HG03097 (cell line): ENCODE results near the gene C2orf92.
"Not testable (repeated sequence)": the region's sequence is repeated elsewhere in the genome, so short reads cannot be mapped to it uniquely, and the experiment has no call there.

Experiments
- ATAC-seq: cut with Tn5 transposase; IDR thresholded peaks from one replicate; pipeline ENCODE4 v1.9.1; 2021; ENCODE audit not compliant: unreplicated experiment, low FRiP score

Gene C2orf92

GRCh38 chr2:97659256-97660043 lies 10.1 kb upstream of the C2orf92 start:
- no peak for ATAC-seq

GRCh38 chr2:97660044-97660774 lies 9.3 kb upstream of the C2orf92 start:
- no peak for ATAC-seq

DNA sequence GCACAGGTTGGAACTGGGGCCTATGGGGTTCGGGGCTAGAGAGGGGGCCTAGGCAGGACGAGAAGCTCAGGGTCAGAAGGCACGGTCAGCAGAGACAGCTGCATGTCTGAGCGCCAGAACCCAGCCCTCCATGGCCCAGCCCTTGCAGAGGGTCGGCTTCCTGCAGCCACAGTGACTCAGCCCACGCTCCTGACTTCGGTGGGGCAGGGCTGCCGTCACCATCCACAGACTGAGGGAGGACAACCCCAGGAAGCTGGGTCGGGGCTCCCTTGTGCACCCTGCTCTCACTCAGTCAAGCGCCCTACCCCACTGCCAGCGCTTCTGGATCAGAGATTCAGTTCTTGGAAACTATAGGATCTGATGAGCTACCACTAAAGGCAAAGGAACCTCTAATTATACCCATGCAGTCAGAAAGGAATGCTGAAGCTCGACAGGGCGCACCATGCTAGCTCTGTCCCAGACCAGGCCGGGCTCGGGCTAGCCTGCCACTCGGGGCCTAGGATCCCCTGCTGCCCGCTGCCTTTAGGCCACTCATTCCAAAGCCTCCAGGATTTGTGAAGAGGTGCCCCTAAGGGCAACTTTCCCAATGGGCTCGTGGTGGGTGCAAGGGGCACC lies 8.6 kb upstream of the C2orf92 start:
- no peak for ATAC-seq

DNA sequence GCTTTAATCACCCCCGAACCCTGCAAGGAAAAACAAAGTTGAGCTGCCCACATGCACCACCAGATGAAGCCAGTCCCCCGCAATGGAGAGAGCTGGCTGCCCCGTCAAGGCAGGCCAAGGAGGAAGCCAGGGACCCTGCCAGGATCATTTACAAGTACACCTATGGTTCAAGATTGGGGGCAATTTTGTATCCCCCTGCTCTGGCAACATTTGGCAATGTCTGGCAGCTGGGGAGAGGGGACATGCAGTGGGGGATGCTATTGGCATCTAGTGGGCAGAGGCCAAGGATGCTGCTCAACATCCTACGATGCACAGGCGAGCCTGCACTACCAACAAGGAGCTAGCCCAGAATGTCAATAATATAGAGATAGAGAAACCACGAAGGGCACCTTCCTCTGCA lies 7.6 kb upstream of the C2orf92 start:
- no peak for ATAC-seq

DNA sequence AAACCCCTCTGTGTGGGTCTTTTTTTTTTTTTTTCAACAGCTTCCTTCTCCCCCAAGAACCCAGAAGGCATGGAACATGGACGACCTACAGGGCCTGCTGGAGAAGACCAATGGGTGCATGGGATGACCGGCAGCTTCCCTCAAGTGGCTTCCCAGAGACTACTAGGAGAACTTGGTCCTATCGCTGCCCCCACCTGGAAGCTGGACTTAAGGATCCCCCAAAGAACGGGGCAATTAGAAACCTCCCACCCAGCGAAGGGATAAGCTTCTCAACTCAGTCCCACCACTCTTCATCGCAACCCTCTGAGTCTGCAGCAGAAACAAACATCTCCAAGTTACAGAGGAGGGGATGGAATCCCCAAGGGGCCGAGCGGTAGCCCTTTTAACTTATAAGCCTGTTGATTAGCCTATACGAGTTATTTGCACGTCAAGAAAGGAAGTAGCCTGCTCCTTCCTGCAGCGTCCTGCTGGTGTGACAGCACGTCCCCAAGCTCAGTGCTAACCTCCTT lies 7.1 kb upstream of the C2orf92 start:
- no peak for ATAC-seq

- peak; percentile 38 for ATAC-seq
Observed at GRCh38 chr2:97662895-97663625, 6.5 kb upstream of the C2orf92 start.

DNA sequence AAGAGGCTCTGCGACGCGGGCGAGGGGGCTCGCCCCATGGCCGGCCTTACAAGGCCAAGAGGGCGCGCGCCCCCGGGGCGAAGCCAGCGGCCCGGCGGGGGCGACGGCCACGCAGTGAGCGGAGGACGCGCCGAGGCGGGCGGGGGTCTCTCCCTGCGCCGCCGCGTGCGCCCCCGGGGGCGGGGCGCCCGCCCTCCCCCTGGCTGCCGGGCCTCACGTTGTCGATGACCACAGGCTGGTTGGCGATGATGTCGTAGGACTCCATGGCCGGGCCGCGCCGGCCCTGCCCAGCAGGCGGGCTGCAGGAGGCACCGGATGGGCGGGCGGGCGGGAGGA lies 5.9 kb upstream of the C2orf92 start:
- ATAC-seq, result no peak

- ATAC-seq, result peak; percentile 75
Observed at GRCh38 chr2:97663962-97664635, 5.4 kb upstream of the C2orf92 start, which contains the start of gene ACTR1B. TSS of gene ACTR1B (minus strand) at chr2:97664044. CDS start at chr2:97663890, 154 bp downstream.

GRCh38 chr2:97664636-97664970 lies 4.9 kb upstream of the C2orf92 start:
- no peak for ATAC-seq

DNA sequence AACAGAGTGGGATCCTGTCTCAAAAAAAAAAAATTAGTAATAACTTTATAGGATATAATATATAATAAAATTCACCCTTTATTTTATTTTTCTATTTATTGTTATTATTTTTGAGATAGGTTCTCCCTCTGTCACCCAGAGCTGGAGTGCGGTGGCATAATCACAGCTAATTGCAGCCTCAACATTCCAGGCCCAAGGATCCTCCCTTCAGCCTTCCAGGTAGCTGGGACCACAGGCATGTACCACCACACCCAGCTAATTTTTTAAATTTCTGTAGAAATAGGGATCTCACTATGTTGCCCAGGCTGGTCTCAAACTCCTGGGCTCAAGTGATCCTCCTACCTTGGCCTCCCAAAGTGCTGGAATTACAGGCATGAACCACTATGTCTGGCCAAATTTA lies 958 bp downstream of the C2orf92 start:
- no peak for ATAC-seq

GRCh38 chr2:97671526-97671925 lies 2.0 kb downstream of the C2orf92 start:
- ATAC-seq, result no peak

GRCh38 chr2:97672606-97673140 lies 3.2 kb downstream of the C2orf92 start:
- ATAC-seq, result not testable (repeated sequence)

DNA sequence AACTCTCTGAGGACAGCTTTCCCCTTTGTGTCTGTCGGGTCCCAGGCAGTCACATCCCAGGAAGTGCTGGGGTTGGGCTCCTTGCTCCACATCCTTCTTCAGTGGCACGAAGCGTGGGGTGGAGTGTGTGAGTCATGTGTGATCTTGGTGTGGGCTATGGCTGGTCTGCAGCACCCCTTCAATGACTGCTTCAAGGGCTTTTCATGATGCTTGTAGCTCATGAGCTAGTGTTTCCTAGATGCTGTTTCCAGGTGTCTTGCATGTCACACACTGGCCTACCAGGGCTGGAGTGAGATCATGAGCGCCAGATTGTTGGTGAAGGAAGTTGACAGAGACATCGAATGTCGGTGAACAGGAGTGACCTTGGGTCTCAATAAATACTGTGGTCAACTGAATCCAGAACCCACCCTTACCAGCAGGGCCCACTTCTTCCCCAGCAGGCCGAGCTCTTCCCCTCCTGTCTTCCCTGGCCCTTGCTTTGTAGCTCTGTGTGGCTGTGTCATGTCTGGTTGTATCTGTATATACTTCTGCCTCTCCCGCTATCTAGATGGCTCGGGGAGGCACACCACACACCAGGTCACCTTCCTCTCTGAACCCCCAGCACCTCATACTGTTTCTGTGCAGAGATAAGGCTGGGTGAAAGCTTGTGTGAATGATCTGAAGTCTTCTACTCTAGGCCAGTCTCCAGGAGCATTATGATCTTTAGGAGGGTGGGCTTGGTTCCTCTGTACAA lies 3.8 kb downstream of the C2orf92 start:
- ATAC-seq, result no peak

GRCh38 chr2:97673915-97674283 lies 4.4 kb downstream of the C2orf92 start:
- no peak for ATAC-seq

DNA sequence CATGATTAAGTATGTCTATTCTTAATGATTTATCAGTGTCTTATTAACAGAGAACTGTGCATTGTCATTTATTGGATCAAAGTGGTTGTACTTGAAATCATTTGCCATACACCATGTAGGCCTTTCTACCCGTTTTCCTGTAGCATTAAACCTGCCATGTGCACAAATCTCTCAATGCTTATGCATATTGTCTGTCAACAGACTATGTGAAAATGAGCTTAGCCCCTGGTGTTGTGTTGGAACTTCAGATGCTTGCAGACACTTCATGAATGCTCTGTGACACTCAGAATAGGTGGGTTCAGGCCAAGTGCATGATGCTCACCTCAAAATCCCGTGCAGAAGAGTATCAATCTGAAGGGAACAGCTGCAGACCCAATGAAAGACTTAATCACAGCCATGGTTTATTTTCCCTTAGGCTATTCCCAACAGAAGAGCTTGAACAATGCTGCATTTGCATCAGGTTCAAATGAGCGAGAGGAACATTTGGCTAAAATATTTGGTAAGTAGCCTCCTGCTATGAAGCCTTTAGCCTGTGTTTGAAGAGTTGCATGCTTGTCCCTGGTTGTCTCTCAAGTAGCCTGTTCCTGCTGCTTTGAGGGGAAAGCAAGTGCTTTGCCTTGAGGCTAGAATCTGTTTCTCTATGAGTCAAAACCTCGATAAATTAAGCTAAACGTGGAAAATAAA lies 6.1 kb downstream of the C2orf92 start:
- no peak for ATAC-seq

- ATAC-seq, result no peak
Observed at GRCh38 chr2:97676620-97677019, 7.1 kb downstream of the C2orf92 start.

DNA sequence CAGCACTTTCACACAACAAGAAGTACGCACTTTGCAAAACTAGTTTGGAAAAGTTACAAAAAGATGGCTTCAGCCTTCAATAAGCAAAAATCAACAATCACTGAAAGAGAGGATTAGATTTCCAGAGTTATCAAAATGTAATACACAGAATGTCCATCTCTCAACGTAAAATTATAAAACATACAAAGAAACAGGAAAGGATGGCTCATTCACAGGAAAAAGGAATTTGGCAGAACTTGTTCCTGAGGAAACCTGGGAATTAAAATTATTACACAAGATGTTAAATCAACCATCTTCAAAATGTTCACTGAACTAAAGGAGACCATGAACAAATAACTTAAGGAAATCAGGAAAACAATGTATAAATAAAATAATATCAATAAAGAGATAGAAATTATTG lies 8.0 kb downstream of the C2orf92 start:
- ATAC-seq, result no peak

DNA sequence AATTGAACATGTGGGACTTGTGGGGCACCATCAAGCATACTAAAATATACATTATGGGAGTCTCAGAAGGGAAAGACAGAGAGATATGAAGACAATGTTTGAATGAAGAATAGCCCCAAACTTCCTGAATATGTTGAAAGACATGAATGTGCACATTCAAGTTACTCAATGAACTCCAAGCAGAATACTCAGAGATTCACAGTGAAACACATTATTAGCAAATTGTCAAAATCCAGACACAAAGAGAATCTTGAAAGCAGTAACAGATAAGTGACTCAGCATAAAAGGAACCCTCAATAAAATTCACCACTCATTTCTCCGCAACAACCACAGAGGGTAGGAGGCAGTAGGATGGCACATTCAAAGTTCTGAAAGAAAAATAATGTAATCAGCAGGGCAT lies 8.8 kb downstream of the C2orf92 start:
- no peak for ATAC-seq

- not testable (repeated sequence) for ATAC-seq
Observed at GRCh38 chr2:97687235-97687634, 17.7 kb downstream of the C2orf92 start.
